Fibroblast of peridontal ligament (primary cell): ENCODE measurements around the gene FAM118B.
"Not testable (repeated sequence)": the region's sequence is repeated elsewhere in the genome, so short reads cannot be mapped to it uniquely, and the experiment has no call there.

ENCODE experiments used
- DNase-seq: peaks from one replicate; pipeline ENCODE4 v3.0.0-alpha.2; 2010; ENCODE audit errors: extremely low read depth

The FAM118B gene

DNA sequence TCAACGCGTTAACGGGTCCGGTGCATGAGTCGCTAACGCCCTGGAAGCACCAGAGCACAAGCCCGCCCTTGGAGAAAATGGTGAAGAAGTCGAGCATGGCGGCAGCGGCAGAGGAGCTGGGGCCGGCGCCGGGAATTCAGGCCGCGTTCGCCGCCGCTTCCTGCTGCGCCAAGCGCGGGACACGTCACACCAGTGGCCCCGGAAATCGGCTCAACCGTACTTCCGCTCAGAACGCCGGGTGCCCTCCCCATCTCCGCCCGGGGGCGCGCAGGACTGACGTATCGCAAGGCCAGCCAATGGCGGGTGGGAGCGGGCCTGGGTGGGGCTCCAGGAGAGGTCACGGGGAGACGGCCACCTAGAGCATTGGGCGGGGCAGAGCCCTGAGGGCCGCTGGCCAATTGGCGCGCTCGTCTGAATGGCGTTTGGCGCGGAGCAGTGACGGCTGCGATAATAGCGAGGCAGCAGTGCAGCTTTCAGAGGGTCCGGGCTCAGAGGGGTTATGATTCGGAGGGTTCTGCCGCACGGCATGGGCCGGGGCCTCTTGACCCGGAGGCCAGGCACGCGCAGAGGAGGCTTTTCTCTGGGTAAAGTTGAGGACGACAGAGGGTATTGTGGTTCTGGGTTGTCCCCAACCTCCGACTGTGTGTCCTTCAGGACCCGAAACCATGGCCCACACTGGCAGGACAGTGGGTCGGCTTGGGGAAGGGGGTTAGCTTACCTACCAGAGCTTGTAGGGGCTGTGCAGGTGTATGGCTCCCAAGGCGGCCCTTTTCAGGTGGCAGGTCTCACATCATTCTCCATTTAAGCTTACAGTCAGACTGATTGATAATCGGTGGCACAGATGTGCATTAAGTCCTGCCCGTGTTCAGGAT lies 57.4 kb downstream of the FAM118B start, which contains the start of the genes FOXRED1 and SRPRA:
FOXRED1 (plus strand) TSS at position 447 of the 872 bp plus-strand sequence; CDS start at position 500, 53 bp downstream.
SRPRA (minus strand) TSS at position 188 of the 872 bp plus-strand sequence; CDS start at position 97, 91 bp downstream.
- DNase-seq, result peak; percentile 98

DNA sequence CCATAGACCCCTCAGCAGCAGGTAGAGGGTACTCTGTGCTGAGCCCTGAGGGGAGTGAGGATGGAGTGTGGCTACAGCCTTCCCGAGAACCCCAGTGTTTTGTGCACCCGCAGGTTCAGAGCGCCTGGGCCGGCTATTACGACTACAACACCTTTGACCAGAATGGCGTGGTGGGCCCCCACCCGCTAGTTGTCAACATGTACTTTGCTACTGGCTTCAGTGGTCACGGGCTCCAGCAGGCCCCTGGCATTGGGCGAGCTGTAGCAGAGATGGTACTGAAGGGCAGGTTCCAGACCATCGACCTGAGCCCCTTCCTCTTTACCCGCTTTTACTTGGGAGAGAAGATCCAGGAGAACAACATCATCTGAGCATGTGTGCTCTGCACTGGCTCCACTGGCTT lies 65.7 kb downstream of the FAM118B start:
- no peak for DNase-seq

DNA sequence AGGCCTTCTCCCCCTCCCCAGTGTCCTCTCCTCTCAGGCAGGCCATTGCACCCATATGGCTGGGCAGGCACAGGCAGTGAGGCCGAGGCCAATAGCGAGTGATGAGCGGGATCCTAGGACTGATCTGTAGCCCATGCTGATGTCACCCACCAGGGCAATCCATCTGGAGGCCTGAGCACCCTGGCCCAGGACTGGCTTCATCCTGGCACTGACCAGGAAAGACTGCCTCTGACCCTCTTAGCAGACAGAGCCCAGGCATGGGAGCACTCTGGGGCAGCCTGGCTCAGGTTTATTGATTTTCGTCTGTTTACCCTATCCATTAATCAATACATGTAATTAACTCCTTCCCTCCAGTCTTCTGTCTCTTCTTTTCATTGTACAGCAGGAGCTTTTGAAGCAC lies 66.2 kb downstream of the FAM118B start:
- DNase-seq, result no peak

DNA sequence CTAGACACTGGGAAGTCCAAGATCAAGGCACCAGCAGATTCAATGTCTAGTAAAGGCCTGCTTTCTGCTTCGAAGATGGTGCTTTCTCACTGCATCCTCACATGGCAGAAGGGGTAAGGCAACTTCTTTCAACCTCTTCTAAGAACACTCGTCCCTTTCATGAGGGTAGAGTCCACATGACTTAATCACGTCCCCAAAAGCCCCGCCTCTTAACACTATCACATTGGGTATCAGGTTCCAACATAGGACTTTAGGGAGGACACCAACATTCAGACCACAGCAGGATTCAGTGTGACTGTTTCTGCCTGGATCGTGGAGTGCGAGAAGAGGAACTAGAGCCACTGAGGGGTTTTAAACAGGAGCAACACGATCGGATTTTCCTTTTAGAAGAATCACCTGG lies 67.6 kb downstream of the FAM118B start:
- no peak for DNase-seq

DNA sequence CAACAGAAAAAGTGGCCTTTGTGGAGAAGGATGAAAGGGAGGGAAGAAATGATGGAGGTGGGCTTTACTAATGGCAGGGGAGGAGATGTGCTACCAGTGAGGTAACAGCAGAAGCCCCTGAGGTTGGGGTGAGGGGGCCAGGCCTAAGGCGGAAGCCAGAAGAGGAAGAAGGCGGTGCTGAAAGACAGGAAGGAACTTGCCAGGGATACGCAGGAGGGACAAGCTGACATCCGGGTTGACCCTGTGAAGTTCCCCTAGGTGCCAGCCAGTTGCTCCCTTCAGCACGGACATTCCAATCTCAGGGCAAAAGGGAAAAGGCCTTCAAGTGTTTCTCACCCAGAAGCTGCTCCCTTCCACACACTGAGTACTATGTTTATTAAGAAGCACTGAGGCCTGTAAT lies 69.0 kb downstream of the FAM118B start:
- no peak for DNase-seq

DNA sequence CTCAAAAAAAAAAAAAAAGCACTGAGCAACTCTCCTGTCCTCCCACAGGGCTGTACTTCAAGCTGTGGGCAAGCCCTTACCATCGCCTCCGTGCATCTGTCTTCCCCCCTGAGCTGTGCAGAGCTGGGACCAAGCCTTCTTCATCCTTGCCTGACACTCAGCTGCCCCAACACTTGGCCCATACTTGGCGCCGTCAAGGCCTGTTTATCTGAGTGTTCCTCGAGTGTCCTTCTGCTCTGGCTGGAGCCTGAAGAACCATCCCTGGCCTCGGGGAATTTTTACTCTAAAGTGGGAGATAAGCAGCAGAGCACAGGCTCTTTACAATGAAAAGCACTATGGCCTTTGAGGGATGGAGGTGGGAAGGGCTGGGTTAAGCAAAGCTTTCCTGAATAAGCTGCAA lies 69.7 kb downstream of the FAM118B start:
- DNase-seq, result no peak

DNA sequence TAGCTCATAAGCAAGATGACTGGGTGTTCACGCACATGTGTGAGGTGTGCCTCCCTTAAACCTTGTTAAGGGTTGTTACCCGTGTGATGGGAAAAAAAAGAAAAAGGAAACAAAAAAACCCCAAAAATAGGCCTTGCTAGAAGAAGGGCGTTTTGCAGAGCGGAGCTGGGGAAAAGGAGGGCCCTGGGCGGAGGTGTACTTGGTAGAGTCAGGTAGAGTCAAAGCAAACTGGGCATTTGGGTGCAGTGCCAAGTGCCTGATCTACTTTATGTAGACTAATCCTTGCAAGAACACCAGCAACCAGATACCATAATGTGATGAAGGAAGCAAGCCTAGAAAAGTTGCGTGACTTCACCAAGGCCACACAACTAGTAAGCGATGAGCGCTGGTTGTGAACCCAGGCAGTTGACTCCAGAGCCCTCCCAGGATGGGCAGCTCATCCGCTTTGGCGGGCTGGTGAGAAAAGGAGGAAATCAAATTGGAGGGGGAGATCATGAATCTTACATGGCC lies 70.1 kb downstream of the FAM118B start:
- DNase-seq, result no peak

DNA sequence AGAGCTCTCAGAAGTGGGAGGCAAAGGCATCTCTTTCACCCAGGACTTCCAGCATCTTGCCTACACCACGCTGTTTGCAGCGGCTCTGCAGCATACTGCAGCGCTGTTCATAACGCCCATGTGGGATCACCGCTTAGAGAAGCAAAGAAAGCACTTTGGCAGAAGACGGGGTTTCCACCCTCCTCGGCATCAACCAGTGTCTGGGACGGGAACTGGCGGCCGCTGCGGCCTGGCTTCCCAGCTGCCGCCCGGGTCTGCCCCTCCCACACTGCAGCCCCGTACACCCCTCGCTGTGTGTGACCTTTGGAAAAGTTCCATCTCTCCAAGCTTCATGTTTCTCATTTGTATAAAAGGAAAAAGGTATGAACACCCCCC lies 70.8 kb downstream of the FAM118B start:
- DNase-seq, result peak; percentile 56

DNA sequence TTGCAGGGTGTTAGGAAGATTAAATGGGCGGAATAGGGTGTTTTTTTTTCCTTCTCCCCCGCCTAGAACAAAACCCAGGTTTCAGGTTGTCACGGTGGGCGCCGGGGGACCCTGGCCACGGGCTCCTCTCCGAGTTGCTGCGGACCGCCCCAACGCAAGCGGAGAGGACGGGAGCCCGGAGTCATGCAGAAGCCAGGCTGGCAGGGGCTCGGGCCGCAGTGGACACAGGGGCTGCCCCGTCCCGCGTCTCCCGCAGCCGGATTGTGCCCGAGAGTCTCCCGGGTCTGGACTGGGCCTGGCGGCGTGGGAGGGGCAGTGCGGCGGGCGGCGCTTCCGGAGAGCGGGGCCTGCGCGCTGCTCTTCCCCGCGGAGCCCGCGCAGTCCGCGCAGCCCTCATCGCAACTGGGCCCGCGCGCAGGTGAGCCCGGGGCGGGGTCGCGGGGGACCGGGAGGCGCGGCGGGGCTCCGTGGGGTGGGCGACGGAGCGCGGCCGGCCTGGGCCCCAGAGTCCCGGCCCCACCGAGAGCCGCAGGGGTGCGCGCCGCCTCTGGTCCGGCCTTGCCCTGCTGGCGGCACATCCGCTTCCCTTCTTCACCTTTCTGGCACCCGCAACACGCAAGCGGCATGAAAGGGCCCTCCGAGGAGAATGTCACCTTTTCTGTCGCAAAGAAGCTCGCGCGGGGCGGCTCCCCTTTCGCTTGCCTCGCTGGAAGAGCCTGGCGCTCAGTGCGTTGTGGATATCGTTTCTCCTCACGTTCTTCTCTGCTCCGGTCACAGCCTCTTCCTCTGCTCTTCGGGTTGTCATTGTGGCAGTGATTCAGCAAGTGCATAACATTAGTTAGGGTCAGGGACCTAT lies 71.4 kb downstream of the FAM118B start, which contains the start of gene TIRAP:
TIRAP (plus strand) TSS at position 358 of the 856 bp plus-strand sequence. CDS start 7,802 bp downstream, outside the sequence.
- DNase-seq, result peak; percentile 46

DNA sequence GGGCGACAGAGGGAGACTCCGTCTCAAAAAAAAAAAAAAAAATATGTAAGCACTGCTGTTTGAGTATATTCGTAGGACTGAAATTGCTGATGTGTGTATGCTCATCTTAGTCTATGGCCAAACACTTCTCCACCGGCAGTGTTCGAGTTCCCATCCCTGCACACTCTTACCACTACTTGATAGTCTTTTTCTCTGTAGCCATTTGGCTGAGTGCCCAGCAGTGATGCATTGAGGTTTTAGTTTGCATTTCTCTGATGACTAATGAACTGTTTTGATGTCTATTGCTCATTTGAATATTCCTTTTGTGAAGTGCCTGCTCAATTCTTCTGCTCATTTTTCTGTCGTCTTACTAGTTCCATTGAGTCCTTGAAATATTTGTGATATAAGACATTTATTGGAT lies 73.2 kb downstream of the FAM118B start:
- peak; percentile 97 for DNase-seq

DNA sequence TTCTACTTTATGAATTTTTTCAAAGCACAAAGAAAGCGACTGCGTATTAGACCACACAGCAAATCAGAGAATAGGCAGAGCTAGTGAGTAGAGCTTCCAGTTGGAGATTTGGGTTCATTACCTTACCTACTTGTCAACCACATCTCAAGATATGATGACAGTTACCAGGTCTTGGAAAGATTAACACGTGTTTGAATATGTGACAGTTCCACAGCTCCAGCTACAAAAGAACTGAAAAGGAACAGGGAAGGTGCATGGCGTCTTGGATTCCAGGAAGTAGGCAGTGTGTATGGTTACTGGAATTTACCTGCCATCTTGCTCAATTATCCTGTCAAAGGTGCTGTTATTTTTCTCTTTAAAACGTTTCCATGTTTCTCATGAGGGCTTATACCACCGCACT lies 76.7 kb downstream of the FAM118B start:
- no peak for DNase-seq

DNA sequence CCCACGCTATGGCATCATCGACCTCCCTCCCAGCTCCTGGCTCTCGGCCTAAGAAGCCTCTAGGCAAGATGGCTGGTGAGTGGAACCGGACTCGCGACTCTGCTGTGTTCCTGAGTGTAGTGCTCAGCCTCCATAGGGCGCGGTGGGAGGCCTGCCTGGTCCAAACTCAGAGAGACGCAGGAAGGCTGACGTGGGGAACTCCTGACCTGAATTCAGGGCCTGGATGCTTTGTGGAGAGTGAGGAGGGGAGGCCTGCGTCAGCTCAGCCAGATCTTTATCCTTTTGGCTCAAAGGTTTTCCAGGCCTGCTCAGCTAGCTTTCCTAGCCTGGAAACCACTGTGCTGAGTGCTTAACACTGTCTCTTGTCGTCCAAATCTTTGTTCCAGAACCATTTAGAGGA lies 79.3 kb downstream of the FAM118B start:
- DNase-seq, result no peak

DNA sequence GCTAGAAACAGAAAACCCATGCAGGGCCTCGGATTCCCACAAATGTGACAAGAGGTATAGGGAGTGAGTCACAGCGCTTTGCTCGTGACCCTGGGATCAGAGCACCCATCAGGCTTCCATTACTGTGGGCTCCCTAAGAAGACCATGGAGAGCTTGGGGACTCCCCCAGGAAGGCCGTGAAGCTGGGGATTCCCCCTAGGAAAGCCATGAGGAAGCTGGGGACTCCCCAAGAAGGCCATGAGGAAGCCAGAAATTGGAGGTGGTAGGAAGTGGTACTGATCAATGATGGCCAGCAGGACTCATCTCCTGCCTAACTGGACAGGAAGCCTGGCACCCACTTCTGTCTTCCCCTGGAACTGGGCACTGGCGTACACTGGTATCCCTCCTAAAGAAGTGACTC lies 82.1 kb downstream of the FAM118B start:
- DNase-seq, result no peak

DNA sequence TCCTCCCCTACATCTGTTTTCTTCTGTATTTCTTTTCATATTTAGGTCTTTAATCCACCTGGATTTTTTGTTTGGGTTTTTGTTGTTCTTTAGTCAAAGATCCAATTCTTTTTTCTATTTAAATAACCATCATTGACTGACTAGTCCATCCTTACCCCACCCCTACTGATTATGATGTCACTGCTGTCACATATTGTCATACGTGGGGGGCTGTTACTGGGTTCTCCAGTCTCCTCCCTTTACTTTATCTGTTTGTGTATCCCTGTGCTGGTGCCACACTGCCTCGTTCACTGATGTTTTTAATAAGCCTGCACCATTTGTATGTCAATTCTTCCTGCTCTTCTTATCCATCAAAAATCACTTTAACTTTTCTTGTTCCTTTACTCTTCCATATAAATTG lies 85.4 kb downstream of the FAM118B start:
- DNase-seq, result no peak

DNA sequence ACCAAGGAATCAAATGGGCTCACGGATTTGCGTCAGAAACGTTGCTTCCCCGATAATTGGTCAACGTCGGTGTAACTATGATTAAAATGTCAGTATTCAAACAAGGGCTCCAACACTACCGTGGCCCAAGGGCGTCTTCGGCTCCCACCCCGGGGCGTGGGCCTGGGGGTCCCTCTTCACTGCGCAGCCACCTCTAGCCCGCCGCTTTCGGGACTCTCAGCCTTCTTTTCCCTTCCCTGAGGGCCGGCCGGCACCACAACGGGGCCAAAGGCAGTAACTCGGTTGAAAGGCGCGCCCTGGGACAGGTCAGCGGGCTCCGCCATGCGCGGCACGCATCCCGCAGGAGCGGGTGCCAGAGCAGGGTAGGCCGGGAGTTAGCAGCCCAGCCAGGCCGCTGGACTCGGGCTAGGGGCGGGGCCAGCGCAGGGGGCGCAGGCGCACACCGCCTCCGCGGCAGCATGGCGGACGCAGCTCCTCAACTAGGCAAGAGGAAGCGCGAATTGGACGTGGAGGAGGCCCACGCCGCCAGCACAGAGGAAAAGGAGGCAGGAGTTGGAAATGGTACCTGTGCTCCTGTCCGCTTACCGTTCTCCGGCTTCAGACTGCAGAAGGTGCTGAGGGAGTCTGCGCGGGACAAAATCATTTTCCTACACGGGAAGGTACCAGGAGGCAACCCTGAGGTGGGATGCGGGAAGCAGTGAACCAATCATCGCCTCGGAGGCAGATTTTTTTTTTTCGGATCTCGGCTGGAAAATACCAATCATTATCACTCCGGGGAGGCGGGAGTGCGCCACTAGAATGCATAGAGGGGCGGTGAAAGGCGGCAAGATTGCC lies 92.3 kb downstream of the FAM118B start, which contains the start of gene DCPS:
DCPS (plus strand) TSS at position 438 of the 834 bp plus-strand sequence; CDS start at position 459, 21 bp downstream.
- DNase-seq, result peak; percentile 86

DNA sequence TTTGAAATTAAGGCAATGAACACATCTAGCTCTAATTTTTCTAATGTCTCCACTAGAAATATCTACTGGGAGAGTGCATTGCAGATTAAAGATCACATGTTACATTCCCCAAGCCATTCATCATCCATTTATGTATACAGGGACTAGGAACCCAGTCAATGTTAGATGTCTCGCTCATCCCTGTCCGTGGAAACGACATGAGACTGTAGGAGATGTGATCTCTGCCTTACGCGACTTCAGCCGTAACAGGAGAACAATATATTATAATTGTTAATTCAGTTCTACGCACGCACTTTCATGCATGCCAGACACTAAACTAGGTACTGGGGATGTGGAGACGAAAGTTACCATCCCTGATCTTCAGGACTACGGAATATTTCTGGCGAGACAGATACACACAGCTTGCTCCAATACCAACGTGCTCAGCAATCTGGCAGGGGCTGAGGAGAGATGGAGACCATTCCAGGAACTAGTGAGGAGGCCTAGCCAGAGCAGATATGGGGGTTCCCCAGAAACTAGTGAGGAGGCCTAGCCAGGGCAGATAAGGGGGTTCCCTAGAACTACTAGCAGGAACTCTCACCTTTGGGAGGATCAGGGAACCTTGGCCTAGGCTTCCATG lies 93.0 kb downstream of the FAM118B start:
- DNase-seq, result no peak

DNA sequence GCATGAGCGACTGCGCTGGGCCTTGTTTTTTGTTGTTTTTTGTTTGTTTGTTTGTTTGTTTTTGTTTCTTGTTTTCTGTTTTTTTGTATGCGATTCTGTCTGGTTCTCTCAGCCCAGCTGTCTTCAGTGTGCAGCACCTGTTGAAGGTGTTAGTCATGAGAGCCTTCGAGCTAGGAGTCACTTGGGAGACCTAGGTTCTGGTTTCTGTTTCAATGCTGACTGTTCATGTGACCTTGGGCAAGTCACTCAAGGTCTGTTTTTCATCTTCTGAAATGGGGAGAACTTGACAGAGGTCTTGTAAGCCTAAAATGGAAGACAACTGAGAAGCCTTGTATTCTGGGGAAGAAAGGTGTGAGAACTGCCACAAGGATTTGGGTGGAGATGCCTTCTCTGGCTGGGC lies 94.1 kb downstream of the FAM118B start:
- DNase-seq, result no peak

DNA sequence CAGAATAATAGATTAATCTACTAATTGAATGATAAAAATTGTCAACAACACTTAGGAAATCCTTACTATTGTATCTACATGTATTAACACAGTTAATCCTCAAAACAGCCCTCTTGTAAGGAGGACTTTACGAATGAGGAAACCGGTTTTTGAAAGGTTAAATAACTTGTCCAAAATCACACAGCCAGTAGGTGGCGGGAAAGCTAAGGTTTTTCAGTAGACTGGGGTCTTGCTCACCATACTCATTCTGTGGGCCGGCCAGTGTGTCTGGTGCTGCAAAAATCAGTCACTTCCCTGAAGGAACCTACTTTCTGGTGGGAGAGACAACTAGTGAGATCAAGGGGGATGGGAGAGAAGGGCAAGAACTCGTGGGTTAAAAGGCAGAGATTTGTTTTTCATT lies 96.1 kb downstream of the FAM118B start:
- peak; percentile 67 for DNase-seq

DNA sequence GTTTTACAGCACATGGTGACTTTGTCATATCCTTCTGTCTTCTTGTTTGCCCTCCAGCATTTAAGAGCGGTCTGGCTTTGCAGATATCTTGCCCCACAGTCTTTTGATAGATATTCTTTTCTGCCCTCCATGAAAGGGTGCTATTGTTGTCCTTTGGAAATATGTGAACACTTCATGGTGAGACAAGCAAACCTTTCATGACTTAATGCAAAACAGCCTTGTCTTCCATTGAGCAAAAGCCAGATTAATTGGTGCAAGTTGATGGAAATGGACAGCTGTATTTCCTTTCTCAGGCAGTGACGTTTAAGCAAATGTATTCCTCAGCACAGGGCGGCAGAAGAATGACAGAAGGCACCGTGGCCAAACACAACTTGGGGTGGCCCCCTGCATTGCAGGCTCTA lies 96.7 kb downstream of the FAM118B start:
- no peak for DNase-seq

DNA sequence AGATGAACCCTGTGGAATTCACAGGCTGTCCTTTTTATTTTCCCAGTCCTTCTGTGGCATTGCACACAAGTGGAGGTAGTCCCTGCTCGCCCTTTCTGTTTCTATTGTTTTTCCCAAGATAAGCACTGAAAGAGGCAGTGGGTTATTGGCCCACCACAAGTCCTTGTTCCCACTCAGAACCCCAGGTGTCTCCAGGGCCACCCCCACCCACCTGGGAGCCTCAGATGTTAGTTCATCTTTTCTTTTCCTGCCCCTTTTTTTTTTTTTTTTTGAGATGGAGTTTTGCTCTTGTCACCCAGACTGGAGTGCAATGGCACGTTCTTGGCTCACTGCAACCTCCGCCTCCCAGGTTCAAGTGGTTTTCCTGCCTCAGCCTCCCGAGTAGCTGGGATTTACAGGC lies 97.2 kb downstream of the FAM118B start:
- not testable (repeated sequence) for DNase-seq
